Nucleus accumbens (tissue), 56 donors: Measurements from ENCODE around the gene ZNHIT2.

Experiments used
- DNase-seq, 56 donors: peaks; one replicate each; lab custom pipeline; 2025; lab: John Stamatoyannopoulos, UW

Gene ZNHIT2

DNA sequence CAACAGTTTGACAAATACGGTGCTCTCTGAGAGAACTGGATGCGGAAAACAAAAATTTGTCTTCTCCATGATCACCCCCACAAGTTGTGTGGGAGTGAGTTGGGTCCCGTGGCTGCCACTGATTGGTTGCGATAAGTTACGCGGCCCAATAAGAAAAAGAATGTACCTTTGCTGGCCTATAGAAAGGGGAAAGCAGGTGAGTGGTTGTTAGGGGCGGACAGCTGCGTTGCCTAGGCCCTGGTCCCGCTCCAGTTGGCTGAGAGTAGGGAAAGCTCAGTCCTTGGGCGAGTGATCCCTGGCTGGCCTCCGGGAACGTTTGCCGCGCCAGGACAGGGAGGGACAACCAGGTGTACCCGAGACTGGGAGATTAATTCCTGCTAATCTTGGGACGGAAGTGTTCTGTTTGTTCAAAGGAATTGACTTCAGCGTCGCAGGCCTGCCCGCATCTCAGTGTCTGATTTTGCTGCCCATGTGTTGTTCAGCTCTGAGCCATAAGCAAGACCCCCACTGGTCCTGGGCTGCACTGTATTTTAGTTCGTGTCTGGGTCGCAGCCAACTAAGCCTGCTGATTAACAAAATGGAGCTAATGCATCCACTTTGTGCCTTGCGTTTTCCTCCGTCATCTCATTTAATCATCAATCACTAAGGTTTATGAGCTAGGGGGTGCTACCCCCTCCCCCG lies 17.6 kb upstream of the ZNHIT2 start:
- peak in 54 of 56 donors; percentile 51 to 94 (median 84) for DNase-seq

DNA sequence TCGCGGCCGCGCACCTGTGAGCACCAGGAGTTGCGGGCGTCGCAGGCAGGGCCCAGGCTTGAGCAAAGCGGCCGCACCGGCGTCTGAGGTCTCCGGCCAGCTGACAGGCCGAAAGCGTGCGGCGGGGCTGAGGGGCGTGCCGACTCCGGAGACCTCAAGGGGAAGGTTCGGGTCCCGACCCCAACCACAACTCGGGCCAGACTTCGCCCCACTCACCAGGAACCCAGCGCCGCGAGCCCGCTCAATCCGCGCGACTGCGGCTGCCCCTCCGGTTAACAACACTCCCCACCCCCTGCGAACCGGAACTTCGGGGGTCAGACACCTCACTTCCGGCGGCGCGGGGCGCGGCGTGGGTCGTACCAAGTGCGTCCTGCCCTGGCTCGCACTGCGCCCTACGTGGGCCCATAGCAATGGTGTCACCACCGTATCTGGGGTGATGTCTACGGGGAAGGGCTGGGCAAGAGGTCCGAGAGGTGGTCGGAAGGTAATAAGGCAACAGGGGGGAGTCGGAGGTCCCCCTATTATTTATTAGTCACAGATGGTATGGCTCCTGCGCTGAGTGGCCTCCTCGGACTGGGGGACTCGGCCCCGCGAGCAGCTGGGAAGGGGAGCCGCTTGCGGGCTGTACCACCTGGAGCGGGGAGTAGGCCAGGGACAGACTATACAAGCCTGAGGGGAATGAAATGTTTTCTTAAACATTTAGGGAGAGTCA lies 16.9 kb upstream of the ZNHIT2 start, which contains the start of gene SYVN1:
Gene SYVN1, minus strand, starts transcription at position 280 of the 712 bp plus-strand sequence. CDS start 918 bp downstream, outside the sequence.
- DNase-seq: peak in 55 of 56 donors; percentile 54 to 97 (median 88)

- DNase-seq: peak in 1 of 56 donors; percentile 18
Observed at GRCh38 chr11:65133724-65134123, 16.2 kb upstream of the ZNHIT2 start.

DNA sequence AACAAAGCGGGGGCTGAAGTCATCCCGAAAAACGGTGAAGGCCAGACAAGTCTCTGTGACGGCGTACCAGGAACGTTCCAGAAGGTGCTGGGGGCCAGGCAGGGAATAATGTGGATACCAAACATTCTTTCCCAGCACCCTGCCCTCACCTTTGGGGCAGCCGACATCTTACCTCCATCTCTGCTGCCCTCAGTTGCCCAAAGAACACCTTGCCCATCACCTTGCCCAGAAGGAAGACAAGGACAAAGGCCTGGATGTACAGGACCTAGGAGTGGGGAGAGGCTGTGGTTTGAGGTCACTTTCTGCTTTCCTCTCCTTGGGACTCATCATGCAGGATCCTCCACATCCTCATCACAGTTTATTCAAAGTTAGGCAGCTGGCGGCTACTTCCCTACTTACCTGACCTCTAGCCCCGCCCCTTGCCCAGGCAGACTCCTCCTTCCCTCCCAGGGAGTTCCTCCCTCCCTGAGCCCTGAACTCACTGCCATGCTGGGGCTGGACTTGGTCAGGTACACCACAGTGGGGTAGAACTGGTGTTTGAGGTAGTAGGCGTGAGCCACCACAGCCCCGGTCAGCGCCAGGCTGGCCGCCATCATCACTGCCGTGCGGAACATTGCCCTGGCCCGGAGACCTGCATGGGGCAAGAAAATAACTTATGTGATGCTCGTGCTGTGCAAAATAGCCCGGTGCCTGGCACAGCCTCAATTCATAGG lies 15.6 kb upstream of the ZNHIT2 start:
- peak in 1 of 56 donors; percentile 16 for DNase-seq

DNA sequence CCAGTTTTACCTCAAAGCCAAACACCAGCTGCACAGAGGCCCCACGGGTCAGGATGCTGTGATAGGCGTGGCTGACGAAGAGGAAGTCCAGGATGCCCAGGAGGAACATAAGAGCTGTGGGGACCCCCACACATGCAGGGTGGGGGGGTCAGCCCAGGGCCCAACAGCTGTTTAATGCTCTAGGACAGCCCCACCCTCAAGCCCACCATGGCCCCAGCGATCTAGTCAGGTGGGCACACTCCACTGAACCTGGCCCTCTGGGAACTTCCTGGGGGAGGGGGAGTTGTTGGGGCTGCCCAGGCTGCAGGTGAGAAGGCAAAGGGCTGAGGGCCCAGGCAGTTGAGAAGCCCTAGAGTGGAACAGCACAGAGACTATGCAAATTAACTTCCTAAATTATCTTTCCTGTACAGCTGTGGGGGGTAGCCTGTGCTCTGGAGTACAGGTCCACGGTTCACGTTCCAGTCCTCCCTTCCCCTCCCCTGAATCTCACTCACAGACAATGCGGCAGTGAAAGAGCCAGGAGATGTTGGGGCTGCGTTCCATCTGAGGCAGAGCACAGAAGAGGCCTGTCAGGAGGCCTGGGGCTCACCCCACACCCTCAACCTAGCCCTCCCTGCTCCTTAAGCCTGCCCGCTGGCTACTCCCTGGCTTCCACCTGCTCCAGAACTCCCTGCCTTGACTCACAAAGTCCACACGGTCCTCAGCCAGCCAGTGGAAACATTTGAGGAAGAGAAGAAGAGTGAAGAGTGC lies 14.9 kb upstream of the ZNHIT2 start:
- DNase-seq: no peak

GRCh38 chr11:65131895-65132237 lies 14.4 kb upstream of the ZNHIT2 start:
- no peak for DNase-seq

GRCh38 chr11:65131417-65131776 lies 13.9 kb upstream of the ZNHIT2 start:
- no peak for DNase-seq

- no peak for DNase-seq
Observed at GRCh38 chr11:65130631-65131416, 13.3 kb upstream of the ZNHIT2 start.

DNA sequence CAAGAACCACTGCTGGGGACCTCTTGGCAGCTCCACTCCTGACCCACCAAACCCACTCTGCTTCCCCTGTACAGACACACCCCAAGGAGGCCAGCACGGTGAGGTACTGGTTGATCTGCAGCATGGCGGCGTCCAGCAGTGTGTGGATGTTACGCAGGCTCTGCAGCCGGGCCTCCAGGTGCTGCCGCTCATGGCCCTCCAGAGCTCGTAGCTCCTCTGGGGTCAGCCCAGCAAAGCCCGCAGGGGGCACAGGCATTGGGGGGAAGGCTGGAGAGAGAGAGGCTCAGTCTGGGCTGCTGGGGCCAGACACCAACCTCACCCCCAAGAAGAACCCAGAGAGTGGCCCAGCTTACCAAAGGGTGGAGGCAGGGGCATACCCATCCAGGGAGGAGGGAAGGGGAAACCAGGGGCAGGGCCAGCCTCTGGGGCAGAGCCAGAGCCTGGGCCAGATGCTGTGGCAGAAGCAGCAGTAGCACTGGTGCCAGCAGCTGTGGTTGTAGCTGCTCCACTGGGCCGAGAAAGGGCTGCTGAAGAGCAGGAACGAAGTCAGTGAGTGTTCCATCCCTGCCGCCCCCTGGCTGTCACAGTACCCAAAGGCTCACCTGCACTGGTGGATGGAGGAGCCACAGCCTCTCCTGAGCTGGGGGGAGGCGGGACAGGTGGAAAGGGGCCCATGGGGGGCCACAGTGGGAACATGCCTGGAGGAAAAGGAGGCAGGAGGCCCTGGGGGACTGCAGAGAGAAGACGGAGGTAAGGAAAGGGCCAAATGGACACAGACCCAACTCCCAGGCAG lies 12.3 kb upstream of the ZNHIT2 start:
- DNase-seq: no peak

DNA sequence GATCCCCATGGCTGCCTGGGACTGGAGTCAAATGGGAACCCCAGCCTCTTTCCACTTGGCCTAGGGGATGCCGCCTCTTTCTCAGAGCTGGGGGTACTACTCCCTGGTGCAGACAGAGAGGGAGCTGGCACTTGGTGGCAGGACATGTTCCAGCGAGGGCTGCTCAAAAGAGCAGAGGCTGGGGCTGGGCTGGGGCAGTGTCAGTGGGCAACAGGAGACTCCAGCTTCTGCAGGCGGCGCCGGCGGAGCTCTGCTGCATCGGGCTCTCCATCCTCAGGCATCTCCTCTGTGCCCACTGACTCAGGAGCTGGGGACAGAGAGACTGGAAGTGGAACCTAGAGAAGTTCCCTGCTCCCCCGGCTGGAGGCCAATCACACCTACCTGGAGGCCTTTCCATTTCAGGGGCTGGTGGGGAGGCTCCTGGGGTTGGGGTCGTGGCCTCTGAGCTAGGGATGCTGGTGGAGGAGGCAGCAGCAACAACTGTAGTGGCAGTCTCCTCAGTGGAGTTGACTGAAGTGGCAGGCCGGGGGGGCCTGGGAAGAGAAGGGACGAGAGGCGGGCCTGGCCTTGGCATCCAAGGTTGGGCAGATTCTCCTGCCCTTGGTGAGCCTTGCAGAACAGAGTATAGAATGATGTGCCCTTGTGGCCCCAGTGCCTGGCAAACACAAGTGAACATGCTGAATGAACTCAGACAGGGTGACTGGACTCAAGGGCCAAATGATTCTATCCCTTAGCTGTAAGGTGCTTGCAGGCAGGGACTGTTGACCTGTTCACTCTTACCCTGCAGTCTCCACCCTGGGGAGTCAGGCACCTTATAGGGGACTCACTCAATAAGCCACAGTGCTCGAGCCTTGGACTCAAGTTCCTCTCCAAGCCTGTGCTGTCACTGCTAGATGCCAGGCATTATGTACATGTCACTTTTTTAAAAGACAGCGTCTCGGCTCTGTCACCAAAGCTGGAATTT lies 11.0 kb upstream of the ZNHIT2 start:
- no peak for DNase-seq

DNA sequence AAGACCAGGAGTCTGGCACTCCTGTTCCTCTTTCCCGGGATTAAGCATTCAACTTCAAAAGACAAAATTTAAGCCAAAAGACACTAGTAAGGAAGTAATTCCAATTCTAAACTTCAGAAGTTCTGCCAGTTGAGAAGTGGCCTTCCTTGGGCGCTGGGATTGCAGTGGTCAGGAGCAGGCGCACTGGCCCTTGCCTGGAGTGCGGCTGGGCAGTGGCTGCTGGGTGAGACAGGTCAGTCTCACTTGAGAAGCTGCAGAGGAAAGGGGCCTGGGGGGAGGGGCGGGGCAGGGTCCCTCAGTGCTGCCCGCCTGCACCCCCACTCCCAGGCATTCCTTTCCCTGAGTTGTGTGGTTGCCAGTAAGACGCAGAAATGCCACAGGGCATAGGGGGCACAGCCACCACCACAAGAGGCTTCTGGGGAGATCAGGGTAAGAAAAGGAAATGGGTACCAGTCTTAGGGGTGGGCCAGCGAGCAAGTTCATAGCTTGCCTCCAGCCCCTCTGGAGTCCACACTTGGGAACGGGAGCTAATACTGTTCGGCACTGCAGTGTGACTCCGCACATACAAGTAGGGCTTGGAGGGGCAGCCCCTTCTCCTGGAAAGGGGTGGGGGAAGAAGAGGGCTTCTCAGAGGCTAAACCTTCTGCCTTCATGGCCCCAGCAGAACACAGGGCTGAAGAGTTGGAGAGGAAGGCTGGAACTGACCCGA lies 10.1 kb upstream of the ZNHIT2 start:
- no peak for DNase-seq

- no peak for DNase-seq
Observed at GRCh38 chr11:65126624-65127274, 9.2 kb upstream of the ZNHIT2 start.

DNA sequence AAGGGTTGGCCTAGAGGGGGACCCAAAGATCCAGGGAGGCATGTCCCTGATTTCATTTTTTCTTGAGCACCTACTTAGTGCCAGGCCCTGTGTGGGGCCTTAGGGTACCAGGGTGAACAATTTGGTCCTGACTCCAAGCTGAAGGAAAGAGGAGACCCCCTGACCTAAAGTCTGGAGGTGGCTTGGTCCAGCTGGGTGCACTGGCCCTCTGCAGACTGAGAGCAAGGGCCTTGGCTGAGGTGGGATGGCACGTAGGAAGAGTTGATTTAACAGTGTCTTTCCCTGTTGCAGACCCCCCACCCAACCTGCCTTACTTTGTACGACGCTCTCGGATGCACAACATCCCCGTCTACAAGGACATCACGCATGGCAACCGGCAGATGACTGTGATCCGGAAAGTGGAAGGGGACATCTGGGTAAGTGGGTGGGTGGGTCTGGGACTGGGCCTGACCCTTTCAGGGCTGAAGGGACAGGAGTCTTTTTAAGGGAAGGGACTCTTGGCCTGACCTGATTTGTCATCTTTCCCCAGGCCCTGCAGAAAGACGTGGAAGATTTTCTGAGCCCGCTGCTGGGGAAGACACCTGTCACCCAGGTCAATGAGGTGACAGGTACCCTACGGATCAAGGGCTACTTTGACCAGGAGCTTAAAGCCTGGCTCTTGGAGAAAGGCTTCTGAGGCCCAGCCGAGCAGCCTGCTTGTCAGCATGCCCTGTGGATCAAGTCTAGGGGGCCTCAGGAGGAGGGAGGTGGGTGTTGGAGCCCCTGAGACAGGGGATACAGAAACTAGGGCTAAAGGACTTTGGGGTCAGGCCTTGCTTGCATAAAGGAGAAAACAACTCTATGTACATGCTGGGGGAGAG lies 7.9 kb upstream of the ZNHIT2 start:
- DNase-seq: no peak

DNA sequence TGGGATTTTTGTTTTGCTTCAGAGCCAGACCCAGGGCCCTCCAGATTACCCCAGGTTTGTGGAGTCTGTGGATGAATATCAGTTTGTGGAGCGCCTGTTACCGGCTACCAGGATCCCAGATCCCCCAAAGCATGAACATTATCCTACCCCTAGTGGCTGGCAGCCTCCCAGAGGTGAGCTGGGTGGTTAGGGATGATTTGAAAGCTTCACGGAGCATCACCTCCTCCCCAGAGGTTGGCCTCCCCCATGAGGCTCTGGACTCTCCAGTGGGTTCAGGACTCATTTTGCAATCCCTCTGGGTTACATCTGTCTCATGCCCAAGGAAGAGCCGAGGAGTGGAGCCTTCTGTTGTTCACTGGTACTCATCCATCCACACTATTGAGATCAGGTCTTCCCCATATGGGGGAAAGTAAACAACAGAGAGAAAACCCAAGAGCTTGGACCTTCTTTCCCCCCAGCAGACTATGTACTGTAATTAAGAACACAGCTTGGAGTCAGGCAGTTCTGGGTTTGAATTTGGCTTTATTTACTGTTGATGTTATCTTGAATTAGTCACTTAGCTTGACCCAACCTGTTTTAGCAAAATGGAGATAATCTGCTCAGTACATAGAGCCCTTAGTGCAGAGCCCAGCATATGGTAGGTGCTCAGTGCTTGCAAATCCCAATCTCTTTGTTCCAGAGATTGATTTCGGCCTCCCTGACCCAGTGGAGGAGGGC lies 7.1 kb upstream of the ZNHIT2 start:
- DNase-seq: no peak
